ENCODE data around the gene PREX1.
"Not testable (repeated sequence)": the region's sequence is repeated elsewhere in the genome, so short reads cannot be mapped to it uniquely, and the experiment has no call there.

Gene PREX1

DNA sequence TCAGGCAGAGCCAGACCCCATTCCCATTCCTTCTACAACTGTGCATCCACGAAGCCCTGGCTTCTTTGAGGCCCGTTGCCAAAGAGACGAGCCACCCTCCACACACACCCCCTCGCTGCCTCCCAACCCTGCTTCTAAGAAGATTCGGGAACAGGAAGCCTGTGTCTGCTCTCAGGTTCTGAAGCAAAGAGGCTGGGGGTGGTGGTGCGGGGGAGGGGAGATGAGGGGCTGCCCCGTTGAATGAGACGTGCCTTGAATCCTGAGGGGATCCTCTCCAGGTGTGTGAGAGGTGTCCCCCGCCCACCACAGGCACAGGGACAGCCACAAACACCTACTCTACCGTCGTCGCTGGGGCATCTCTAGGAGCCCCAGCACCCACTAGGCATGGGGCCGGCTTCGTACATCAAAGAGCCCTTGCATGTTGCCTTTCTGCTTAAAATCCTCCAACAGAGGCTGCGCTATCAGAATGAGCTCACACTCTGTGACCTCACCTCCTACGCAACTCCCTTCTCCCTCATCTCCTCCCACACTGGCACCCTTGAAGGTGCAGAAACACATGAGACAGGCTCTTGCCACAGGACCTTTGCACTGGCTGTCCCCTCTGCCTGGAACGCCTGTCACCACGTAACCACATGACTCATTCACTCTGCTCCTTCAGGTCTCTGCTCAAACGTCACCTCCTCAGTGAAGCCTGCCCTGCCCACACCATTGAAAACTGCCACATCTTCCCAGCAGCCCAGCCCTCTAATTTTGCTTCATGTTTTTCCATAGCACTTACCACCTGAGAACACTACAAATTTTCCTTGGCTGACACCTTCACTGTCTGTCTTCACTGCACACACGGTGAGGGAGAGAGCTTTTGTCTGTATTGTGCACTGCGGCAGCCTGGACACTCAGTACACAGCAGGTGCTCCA, 58.5 kb downstream of the PREX1 start:
- DNase-seq: peak in 41 of 42 donors; percentile 40 to 89 (median 73)
- intact Hi-C loops (cut with DNase I): no loop called here

DNA sequence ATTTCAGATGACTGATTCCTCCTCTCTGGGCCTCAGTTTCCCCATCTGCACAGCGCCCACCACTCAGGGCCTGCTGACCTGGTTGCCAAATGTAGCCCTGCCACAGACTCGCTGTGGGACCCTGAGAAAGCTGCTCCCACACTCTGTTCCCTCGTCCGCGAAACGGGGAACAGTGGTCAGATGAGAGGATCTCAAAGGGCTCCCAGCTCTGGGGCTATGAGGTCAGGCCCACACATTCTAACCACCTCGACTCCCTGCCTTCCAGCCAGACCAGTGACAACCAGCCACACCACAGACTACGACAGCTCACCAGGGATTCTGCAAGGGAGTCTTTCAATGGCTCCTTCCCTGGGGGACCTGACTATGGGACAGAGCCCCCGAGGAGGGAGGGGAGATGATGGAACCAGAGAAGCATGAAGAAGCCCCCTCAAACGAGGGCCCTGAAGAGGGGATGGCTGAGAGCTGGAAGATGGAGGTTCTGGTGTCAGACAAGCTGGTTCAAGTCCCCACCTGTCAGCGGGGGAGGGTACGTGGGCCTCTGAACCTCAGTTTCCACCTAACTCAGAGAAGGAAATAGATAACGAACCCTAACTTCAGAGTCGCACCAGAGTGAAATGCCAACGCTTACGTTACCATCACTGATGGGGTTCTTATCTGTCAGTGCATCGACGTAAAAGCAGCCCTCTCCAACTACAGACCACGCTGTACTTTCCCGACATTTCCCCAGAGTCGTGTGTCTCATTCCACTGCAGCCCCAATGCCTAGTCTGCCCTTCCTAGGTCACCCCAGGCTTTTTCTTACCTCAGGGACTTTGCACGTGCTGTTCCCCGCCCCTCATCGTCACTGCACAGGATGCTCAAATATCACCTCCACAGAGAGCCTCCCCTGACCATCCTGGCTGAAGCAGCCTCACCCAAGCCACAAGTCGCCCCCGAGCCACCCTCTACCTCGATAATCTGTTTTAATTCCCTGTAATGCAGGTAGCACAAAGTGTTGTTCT, 60.5 kb downstream of the PREX1 start:
- DNase-seq: peak in 1 of 42 donors; percentile 14
- intact Hi-C loops (cut with DNase I): no loop called here

DNA sequence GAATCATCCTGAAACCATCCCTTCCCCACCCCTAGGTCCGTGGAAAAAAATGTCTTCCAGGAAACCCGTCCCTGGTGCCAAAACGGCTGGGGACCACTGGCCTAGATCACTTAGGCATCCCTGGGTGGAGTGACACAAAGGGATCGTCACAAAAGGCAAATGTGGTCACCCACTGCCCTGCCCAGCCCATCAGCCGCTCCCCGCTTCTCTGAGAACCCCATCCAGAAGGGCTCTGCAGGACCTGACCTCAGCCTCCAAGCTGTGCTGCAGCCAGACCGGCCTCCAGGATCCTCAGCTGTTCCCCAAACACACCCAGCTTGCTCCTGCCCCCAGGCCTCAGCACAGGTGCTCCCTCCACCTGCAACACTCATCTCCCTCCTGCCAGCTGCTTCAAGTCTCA, 61.6 kb downstream of the PREX1 start:
- intact Hi-C loops (cut with DNase I): no loop called here
- peak in 1 of 42 donors; percentile 25 for DNase-seq

DNA sequence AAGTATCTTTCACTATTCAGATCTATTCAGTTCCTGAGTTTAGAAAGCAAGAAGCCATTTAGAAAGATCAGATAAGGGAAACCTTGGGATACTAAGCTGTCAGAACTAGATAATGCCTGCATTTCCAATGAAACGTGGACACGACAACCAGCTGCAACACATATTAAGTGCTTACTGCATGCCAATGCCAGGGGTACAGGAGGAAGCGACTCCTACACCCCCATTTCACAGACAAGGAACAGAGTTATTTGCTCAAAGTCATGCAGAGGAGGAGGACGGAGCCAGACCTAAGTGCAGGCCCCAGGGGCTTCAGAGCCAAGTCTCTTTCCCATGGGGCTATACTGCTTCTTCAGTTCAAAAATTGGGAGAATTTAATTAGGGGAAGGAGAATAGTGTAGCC, 62.4 kb downstream of the PREX1 start:
- intact Hi-C loops (cut with DNase I): no loop called here
- DNase-seq: no peak

DNA sequence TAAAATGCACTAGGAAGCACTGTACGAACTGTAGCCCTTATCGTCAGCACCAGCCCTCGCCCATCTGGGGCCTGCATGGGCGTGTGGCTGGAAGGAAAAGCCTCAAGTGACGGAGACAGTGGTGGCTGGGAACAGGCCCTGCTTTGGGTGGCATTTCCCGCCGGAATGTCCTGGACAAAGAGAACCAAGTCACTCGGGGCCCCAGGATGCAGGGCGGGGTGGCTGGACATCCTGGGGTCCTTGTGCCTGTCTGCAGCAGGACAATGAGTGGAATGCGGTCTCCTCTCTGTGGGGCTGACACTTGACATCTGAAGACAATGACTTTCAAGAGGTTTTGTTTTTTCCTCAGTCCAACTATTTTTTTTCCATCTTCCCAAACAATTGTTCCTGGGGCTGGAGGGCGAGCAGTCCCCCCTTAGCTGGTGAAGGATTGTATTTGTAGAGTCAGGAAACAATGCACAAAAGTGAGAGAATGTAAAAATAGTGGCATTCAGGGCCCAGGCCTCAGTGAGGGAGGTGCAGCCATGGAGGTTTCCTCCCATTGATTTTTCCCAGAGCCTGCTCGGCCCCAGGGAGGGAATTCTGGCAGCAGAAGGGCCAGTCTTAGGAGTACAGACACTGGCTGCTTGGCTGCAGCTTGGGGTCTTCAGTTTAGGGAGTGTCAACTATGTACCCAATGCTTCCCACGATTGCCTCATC, 64.4 kb downstream of the PREX1 start:
- intact Hi-C loops (cut with DNase I): no loop called here

DNA sequence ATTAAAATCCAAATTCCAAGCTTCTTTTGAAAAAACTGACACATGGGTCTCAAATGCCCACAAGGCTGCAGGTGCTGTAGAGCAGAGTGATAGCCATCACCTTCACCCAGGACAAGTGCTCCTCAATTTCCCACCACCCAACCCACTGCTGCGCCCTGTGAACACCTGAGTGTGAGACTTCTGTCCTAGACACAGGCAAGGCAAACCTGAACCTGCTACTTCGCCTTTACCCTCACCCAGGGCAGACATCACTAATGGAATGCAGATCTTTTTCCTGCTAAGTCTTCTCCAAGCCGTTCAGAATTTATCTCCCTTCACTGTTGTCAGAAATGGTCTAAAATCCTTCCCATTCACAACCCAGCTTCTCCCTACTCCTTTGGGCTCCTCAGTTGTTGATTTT, 65.9 kb downstream of the PREX1 start:
- DNase-seq: peak in 1 of 42 donors; percentile 26
- intact Hi-C loops (cut with DNase I): no loop called here

More for the DNA sequence above, 64.4 kb downstream of the PREX1 start:
- DNase-seq: peak in 1 of 42 donors; percentile 33

DNA sequence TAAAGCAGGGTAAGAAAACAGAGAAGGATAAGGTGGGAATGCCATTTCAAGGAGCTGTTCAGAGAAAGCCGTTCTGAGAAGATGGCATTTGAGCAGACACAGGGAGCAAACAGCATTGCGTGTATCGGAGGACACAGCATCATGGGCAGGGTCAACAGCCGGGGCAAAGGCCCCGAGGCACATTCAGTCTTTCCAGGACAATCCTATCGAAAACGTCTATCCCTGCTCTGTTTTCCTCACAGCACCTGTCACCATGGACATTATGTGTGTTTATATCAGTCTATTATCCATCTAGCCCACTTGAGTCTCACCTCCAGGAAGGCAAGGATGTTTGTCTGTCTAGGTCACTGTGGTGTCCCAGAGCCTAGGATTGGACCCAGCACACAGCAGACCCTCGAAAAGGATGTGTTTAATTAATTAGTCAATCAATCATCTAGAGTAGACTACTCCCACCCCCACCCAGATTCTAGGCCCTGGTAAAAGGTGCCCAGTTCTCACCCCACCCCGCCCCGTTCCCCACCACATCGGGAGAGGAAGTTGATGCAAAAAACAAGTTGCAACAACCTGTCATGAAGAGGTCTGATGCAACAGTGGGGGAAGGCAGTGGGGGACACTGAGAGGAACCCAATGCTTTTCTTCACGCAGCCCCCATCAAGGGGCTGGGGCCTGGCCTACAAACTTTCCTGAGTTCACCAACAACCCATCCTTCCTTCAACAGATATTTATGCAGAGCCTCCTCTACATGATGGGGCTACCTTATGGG, 66.6 kb downstream of the PREX1 start:
- intact Hi-C loops (cut with DNase I): no loop called here
- DNase-seq: peak in 3 of 42 donors; percentile 31 to 61 (median 35)

DNA sequence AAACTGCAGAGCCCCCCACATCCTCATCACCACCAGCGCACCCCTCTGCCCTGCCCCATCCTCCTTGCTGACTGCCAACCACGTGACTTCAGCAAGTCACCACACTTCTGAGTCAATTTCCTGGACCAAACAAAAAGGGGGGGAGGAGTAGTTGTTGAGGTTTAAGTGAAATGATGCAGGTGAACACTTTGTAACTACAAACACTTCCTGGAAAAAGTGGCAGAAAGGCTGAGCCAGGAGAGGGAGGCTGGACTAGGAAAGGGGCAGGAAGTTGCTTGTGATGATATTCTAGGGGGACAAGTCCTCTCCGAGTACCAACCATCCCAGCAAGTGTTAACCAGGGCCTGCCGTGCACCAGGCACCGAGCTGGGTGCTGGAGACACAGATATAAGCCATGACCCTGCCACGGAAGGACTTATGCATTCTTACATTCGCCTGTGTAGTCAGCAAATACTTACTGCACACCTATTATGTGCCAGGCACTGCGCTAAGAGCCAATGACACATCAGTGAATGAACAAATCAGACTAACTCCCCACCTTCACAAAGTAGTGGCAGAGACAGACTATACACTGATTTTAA, 67.3 kb downstream of the PREX1 start:
- DNase-seq: peak in 4 of 42 donors; percentile 32 to 62 (median 48)
- intact Hi-C loops (cut with DNase I): no loop called here

DNA sequence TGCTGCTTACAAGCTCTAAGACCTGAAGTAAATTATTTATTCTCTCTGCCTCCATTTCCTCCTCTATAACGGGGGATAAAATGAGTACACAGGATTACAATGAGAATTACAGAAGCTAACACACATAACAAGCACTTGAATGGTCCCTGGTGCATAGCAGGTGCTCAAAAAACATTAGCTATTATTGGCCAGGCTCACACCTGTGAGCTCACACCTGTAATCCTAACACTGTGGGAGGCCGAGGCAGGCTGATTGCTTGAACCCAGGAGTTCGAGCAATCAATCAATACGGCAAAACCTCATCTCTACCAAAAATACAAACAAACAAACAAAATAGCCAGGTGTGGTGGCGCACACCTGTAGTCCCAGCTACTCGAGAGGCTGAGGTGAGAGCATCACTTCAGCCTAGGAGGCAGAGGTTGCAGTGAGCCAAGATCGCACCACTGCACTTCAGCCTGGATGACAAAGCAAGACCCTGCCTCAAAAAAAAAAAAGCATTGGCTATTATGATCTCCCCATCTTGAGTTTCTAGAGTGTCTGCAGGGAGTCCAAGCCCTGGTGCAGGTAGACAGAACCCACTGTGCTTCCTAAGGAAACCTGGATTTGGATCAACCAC, 68.1 kb downstream of the PREX1 start:
- intact Hi-C loops (cut with DNase I): loop anchor here (10.0 kb wide), 1 partner anchor 65 kb away; the partner anchor contains the start of gene PREX1
- DNase-seq: no peak

DNA sequence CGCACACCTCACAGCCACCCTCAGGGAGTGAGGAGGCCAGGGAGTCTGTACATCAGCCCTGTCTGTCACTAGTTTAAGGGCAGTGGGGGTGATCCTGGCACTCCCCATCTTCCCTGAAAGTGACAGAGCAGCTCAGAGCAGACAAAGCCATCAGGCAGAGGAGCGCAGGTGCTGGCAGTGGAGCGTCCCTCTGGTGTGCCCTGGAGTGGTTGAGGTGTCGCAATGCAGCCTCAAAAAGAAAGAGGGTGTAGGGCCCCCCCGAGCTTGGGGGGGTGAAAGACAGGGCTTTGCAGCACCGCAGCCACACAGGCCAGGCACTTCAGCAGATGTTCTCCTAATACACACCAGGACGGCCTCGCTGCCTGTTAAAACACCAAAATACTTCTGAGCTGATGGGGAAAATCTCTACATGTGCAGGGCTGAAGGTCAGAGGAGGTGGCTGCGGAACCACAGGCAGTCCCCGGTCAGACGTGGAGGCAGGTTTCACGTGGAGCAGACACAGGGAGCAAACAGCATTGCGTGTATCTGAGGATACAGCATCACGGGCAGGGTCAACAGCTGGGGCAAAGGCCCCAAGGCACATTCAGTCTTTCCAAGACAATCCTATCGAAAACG, 69.5 kb downstream of the PREX1 start:
- intact Hi-C loops (cut with DNase I): loop anchor here (10.0 kb wide), 1 partner anchor 66 kb away; the partner anchor contains the start of gene PREX1
- DNase-seq: peak in 1 of 42 donors; percentile 31

DNA sequence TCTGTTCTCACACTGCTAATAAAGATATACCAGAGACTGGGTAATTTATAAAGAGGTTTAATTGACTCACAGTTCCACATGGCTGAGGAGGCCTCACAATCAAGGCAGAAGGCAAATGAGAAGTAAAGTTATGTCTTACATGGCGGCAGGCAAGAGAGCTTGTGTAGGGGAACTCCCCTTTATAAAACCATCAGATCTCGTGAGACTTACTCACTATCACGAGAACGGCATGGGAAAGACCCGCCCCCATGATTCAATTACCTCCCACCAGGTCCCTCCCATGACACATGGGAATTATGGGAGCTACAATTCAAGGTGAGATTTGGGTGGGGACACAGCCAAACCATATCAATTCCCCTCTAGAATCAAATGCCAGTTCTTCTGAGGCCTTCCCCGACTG, 71.0 kb downstream of the PREX1 start:
- not testable (repeated sequence) for DNase-seq
- intact Hi-C loops (cut with DNase I): loop anchor here (10.0 kb wide), 1 partner anchor 68 kb away; the partner anchor contains the start of gene PREX1

DNA sequence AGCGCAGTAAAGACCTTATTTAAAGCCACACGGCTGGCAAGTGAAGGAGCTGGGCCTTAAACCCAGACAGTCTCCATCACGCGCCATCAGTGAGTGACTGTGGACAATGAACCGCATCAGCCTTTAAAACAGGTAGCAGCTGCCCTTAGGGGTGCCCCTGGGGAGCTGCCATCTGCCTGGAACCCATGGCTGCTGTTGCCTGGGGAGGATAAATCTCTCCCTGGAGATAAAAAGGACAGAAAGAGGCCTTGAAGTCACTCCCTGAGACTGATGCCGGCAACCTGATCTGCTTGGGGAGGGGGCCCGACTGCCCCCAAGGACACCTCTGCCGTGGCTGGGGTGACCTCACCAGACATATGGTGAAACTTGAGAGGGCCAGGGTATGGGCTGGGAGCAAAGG, 73.5 kb downstream of the PREX1 start:
- intact Hi-C loops (cut with DNase I): loop anchor here (10.0 kb wide), 1 partner anchor 71 kb away; the partner anchor contains the start of gene PREX1

DNA sequence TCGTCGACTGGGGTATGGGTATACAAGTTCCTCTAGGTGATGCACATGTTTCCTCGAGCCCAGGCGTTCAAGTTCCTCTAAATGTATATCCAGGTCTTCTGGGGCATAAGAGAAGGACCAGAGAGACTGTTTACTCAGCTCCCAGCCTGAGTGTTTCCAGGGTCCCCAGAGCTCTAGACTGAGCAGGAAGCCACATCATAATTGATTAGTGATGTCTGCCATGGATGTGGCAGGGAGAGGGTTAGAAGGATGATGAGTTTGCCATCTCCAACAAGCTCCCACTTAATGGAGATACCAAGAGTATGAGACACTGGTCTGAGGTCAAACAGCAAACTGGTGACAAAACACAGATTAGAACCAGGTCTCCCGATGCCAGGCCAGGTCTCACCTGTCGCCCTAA, 74.8 kb downstream of the PREX1 start:
- DNase-seq: no peak
- intact Hi-C loops (cut with DNase I): loop anchor here (10.0 kb wide), 1 partner anchor 72 kb away; the partner anchor contains the start of gene PREX1

More for the DNA sequence above, 73.5 kb downstream of the PREX1 start:
- DNase-seq: no peak

DNA sequence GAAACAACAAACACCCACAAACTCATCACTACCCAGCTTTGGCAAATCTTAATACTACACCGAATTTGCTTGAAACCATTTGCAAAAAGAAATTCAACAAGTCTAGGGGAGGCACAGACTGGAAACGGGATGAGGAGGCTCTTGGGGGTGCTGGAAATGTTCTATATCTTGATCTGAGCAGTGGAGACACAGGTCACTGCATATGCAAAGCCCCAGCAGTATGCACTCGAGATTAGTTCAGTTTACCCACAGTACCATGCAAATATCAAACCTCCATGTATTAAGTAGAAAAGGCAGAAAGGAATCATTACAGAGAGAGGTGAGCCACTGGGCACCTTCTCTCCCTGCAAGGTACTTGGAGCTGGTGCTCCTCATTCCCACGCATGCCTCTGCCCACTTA, 75.9 kb downstream of the PREX1 start:
- no peak for DNase-seq

DNA sequence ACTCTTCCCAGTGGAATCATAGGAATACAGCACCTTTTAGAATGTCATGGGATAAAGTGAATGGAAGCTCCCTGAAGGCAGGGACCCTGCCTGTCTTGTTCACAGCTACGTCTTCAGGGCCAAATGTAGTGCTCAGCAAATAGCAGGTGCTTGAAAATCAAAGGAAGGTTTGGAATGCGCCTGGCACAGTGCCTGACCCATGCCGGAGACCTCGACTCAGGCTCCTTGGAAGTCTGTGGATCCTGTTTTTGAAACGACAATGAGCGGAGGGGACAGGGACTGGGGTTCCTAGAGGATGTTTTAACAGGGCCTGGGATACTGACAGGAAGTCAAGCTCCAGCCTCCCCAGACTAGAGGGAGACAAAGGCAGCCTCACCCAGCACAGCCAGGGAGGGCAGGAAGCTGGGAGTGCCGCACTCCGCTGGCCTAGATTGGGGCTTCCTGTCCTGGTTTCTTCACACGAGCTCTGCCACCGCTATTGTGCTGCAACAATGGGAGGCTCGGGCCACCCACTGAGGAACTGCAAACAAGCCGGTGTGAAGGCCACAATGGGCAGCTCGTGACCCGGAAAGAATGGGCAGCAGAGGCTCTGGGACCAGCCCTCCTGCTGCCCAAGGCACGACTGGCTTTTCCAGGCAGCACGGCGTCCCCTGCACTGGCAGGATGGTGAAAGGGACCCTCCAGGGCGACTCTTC, 76.7 kb downstream of the PREX1 start:
- intact Hi-C loops (cut with DNase I): loop anchor here (10.0 kb wide), 1 partner anchor 74 kb away; the partner anchor contains the start of gene PREX1

More for the DNA sequence above, 75.9 kb downstream of the PREX1 start:
- intact Hi-C loops (cut with DNase I): loop anchor here (10.0 kb wide), 1 partner anchor 73 kb away; the partner anchor contains the start of gene PREX1

DNA sequence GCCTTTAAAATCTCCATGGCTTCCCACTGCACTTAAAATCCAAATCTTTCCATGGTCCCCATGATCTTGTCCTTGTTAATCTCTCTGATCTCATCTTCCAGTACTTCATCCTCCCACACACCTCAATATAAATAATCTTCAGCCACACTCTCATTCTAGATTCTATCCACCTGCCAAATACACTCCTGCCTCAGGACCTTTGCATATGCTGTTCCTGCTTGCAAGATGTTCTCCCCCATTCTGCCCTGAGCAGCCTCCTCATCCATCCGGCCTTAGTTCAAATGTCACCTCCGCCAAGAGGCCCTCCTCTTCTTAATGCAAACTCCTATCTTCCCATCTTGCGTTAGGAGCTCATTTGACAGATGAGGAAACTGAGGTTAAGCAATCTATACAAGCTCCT, 77.4 kb downstream of the PREX1 start:
- intact Hi-C loops (cut with DNase I): loop anchor here (10.0 kb wide), 1 partner anchor 74 kb away; the partner anchor contains the start of gene PREX1

More for the DNA sequence above, 76.7 kb downstream of the PREX1 start:
- peak; percentile 54 to 91 (median 77) for DNase-seq

More for the DNA sequence above, 77.4 kb downstream of the PREX1 start:
- no peak for DNase-seq
